K562 (cell line): Measurements from ENCODE around the gene CERS5. TPM values are rescaled to one million over a fixed set of nuclear protein-coding genes. Genes with fewer than 3 reads are reported as not detected.

Source experiments
- CBX5 ChIP-seq: IDR thresholded peaks from 2 replicates; pipeline ENCODE4 v1.6.1; 2014; ENCODE audit warnings: low read depth, borderline replicate concordance
- FOS ChIP-seq: IDR thresholded peaks from 3 replicates; pipeline ENCODE4 v1.6.1; 2011; ENCODE audit not compliant: insufficient read length; ENCODE audit errors: extremely low read depth
- HIVEP1 ChIP-seq: fragments of 250-450 bp; sonication (Bioruptor Pico); IDR thresholded peaks from 2 replicates; pipeline ENCODE4 v1.4.0; 2020; ENCODE audit warnings: mild to moderate bottlenecking
- JUND ChIP-seq, 2 experiments: IDR thresholded peaks; 2 replicates in 1 of 2; 3 replicates in 1 of 2; pipeline ENCODE4 v1.6.1; 2011; ENCODE audit warnings: borderline replicate concordance in 2 of 2, low read depth in 2 of 2, low read length in 2 of 2, improper control_type of control experiment in 1 of 2, missing biosample characterization in 1 of 2, missing genetic modification characterization in 1 of 2, missing genetic modification reagents in 1 of 2
- RUNX1 ChIP-seq: sonication (generic); IDR thresholded peaks from 2 replicates; pipeline ENCODE4 v1.6.1; 2016; ENCODE audit warnings: antibody characterized with exemption, low read depth
- SAP30 ChIP-seq: fragments of 200-600 bp; sonication (generic); IDR thresholded peaks from 2 replicates; pipeline ENCODE4 v1.6.1; 2012; ENCODE audit warnings: borderline replicate concordance, low read depth, mild to moderate bottlenecking, moderate library complexity, low read length, control low read depth, inconsistent platforms; ENCODE audit not compliant: insufficient read depth, poor library complexity, severe bottlenecking
- SMARCC2 ChIP-seq: fragments of 450-650 bp; IDR thresholded peaks from 2 replicates; pipeline ENCODE4 v1.6.1; 2017; ENCODE audit warnings: antibody characterized with exemption, moderate library complexity, mild to moderate bottlenecking, low read depth
- ZBTB17 ChIP-seq: fragments of 450-650 bp; formaldehyde crosslinking; IDR thresholded peaks from 2 replicates; pipeline ENCODE4 v1.4.0; 2020; ENCODE audit warnings: mild to moderate bottlenecking
- ZBTB34 ChIP-seq: fragments of 250-450 bp; sonication (Bioruptor Pico); IDR thresholded peaks from 2 replicates; pipeline ENCODE4 v1.8.0; 2021; ENCODE audit warnings: mild to moderate bottlenecking, moderate library complexity
- ZNF586 ChIP-seq: fragments of 450-650 bp; formaldehyde crosslinking; conservative IDR thresholded peaks from 2 replicates; pipeline ENCODE4 v1.4.0; 2020; ENCODE audit warnings: mild to moderate bottlenecking, moderate library complexity
- polyA plus RNA-seq, 8 experiments: library from polyadenylated mRNA; depleted of rRNA in 4 of 8; stranded (reverse) in 5 of 8; unstranded in 3 of 8; fragments of >200 nt; fragmentation: Nextera tagmentation in 2 of 8; fragmentation: Illumina TruSeq in 1 of 8; extraction: Ambion mirVana in 2 of 8; extraction: Trizol in 1 of 8; gene quantifications; 2 replicates each; pipeline versions ENCODE4 v1.2.1 to v1.2.3, GENCODE V29; 2011 to 2014; ENCODE audit warnings: inconsistent platforms in 1 of 8, missing spikeins in 1 of 8
- total RNA-seq, 7 experiments: library from RNA; depleted of rRNA in 6 of 7; stranded (reverse); fragments of >200 nt in 6 of 7; fragmentation: Illumina TruSeq in 2 of 7; extraction: Trizol in 2 of 7; gene quantifications; 2 replicates each; pipeline versions ENCODE4 v1.2.1 to v1.2.3, GENCODE V29; 2011 to 2021; ENCODE audit warnings: low replicate concordance in 1 of 7
- TF ChIP-seq, protein P1 (sequence below), 2 experiments: fragments of 450-650 bp in 1 of 2; sonication (generic) in 1 of 2; formaldehyde crosslinking in 1 of 2; IDR thresholded peaks; 2 replicates each; pipeline versions ENCODE4 v1.7.1 to v1.9.0; 2016 to 2022; ENCODE audit warnings: inconsistent platforms in 1 of 2, mild to moderate bottlenecking in 1 of 2, missing genetic modification reagents in 1 of 2
- TF ChIP-seq, protein P2 (sequence below), 2 experiments: fragments of 450-650 bp; conservative IDR thresholded peaks; 2 replicates each; pipeline ENCODE4 v1.6.1; 2017; ENCODE audit warnings: mild to moderate bottlenecking in 2 of 2, moderate library complexity in 2 of 2

The CERS5 gene
- total and polyA plus RNA-seq, 9 of the 15 experiments (the other 6 are each of a cell fraction or from before 2014, with no cell fraction given) = 6.1 to 47.5 (median 17.8) TPM

GRCh38 chr12:50111693-50112455 lies 55.3 kb downstream of the CERS5 start, which contains the start of gene COX14 (continued):
- TF ChIP-seq ZBTB34 (CRISPR knock-in tag) = 0 out of 2 replicates have a peak, but pooled peaks have one; percentile 35
- TF ChIP-seq SAP30 = peak; percentile 96
- TF ChIP-seq FOS = peak; percentile 80
- TF ChIP-seq, protein P1, sequence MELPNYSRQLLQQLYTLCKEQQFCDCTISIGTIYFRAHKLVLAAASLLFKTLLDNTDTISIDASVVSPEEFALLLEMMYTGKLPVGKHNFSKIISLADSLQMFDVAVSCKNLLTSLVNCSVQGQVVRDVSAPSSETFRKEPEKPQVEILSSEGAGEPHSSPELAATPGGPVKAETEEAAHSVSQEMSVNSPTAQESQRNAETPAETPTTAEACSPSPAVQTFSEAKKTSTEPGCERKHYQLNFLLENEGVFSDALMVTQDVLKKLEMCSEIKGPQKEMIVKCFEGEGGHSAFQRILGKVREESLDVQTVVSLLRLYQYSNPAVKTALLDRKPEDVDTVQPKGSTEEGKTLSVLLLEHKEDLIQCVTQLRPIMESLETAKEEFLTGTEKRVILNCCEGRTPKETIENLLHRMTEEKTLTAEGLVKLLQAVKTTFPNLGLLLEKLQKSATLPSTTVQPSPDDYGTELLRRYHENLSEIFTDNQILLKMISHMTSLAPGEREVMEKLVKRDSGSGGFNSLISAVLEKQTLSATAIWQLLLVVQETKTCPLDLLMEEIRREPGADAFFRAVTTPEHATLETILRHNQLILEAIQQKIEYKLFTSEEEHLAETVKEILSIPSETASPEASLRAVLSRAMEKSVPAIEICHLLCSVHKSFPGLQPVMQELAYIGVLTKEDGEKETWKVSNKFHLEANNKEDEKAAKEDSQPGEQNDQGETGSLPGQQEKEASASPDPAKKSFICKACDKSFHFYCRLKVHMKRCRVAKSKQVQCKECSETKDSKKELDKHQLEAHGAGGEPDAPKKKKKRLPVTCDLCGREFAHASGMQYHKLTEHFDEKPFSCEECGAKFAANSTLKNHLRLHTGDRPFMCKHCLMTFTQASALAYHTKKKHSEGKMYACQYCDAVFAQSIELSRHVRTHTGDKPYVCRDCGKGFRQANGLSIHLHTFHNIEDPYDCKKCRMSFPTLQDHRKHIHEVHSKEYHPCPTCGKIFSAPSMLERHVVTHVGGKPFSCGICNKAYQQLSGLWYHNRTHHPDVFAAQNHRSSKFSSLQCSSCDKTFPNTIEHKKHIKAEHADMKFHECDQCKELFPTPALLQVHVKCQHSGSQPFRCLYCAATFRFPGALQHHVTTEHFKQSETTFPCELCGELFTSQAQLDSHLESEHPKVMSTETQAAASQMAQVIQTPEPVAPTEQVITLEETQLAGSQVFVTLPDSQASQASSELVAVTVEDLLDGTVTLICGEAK (IDR thresholded peaks at IDR 0.05) = peak; percentile 94
- TF ChIP-seq, protein P1 (CRISPR knock-in tag; IDR thresholded peaks at IDR 0.05) = no peak
- no peak for TF ChIP-seq ZNF586
- TF ChIP-seq ZBTB17 = peak; percentile 31; the same call in 1 of the 2 replicates
- TF ChIP-seq JUND (IDR thresholded peaks at IDR 0.05; ENCODE audit: borderline replicate concordance, low read depth, low read length) = peak; percentile 49
- 0 out of 3 replicates have a peak, but pooled peaks have one; percentile 12 for TF ChIP-seq JUND (tag; IDR thresholded peaks at IDR 0.05; ENCODE audit: borderline replicate concordance, low read depth, low read length)
- no peak for TF ChIP-seq SMARCC2
- 0 out of 2 replicates have a peak, but pooled peaks have one; percentile 27 for TF ChIP-seq HIVEP1
- TF ChIP-seq CBX5 = no peak
- TF ChIP-seq, protein P2, sequence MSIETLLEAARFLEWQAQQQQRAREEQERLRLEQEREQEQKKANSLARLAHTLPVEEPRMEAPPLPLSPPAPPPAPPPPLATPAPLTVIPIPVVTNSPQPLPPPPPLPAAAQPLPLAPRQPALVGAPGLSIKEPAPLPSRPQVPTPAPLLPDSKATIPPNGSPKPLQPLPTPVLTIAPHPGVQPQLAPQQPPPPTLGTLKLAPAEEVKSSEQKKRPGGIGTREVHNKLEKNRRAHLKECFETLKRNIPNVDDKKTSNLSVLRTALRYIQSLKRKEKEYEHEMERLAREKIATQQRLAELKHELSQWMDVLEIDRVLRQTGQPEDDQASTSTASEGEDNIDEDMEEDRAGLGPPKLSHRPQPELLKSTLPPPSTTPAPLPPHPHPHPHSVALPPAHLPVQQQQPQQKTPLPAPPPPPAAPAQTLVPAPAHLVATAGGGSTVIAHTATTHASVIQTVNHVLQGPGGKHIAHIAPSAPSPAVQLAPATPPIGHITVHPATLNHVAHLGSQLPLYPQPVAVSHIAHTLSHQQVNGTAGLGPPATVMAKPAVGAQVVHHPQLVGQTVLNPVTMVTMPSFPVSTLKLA (conservative IDR thresholded peaks at IDR 0.05) = peak; percentile 95 to 97
- 0 out of 2 replicates have a peak, but pooled peaks have one; percentile 69 for TF ChIP-seq RUNX1
